A673 (cell line): ENCODE results near the gene MICAL3. TPM values are rescaled to one million over a fixed set of nuclear protein-coding genes. Genes with fewer than 3 reads are reported as not detected.

Experiments used
- BruUV-seq: library from RNA; stranded (reverse); fragments of 400-500 nt; replicated peaks from 2 replicates; lab custom pipeline; 2021; lab: Mats Ljungman, UMichigan
- CTCF ChIA-PET: fragments of 300-600 bp; sonication (Branson Sonifier 250); formaldehyde crosslinking; loops from one replicate; lab custom pipeline; 2022; ENCODE audit warnings: antibody characterized with exemption; lab: Charles Lee
- POLR2A ChIA-PET: fragments of 300-600 bp; sonication (Branson Sonifier 250); formaldehyde crosslinking; loops from one replicate; lab custom pipeline; 2022; ENCODE audit warnings: antibody characterized with exemption; ENCODE audit not compliant: low non-redundant PET; lab: Charles Lee
- DNase-seq: peaks from one replicate; pipeline ENCODE4 v3.0.0-alpha.2; 2015; ENCODE audit warnings: low spot score
- H3K27ac ChIP-seq: fragments of 200-600 bp; sonication (generic); 2 replicates; pipeline ENCODE4 v1.5.1; 2016; ENCODE audit warnings: mixed run types, low read depth, mild to moderate bottlenecking, mixed read lengths, antibody characterized with exemption, low read length; ENCODE audit not compliant: poor library complexity, severe bottlenecking
- H3K27me3 ChIP-seq: fragments of 200-600 bp; sonication (generic); replicated peaks from 2 replicates; pipeline ENCODE4 v1.6.1; 2017; ENCODE audit warnings: mixed run types, low read depth, mild to moderate bottlenecking, mixed read lengths, antibody characterized with exemption, low read length; ENCODE audit not compliant: insufficient read depth, poor library complexity
- H3K36me3 ChIP-seq: fragments of 200-600 bp; sonication (generic); 2 replicates; pipeline ENCODE4 v1.6.1; 2016; ENCODE audit warnings: mixed run types, mild to moderate bottlenecking, mixed read lengths, antibody characterized with exemption, low read length; ENCODE audit not compliant: insufficient read depth, poor library complexity, severe bottlenecking
- H3K4me1 ChIP-seq: fragments of 200-600 bp; sonication (generic); 2 replicates; pipeline ENCODE4 v1.6.1; 2017; ENCODE audit warnings: mixed run types, mild to moderate bottlenecking, mixed read lengths, antibody characterized with exemption, low read length; ENCODE audit not compliant: insufficient read depth, poor library complexity, severe bottlenecking
- H3K4me3 ChIP-seq: fragments of 200-600 bp; sonication (generic); 2 replicates; pipeline ENCODE4 v1.5.1; 2016; ENCODE audit warnings: low read depth, mixed run types, mild to moderate bottlenecking, mixed read lengths, low read length; ENCODE audit not compliant: poor library complexity, severe bottlenecking
- H3K9me3 ChIP-seq: fragments of 200-600 bp; sonication (generic); 2 replicates; pipeline ENCODE4 v1.6.1; 2016; ENCODE audit warnings: mixed run types, low read depth, mild to moderate bottlenecking, mixed read lengths, antibody characterized with exemption, low read length; ENCODE audit not compliant: poor library complexity, severe bottlenecking
- EZH2 ChIP-seq: fragments of 200-600 bp; sonication (generic); IDR thresholded peaks from 2 replicates; pipeline ENCODE4 v1.6.1; 2017; ENCODE audit warnings: borderline replicate concordance, low read depth, mild to moderate bottlenecking, mixed read lengths, antibody characterized with exemption, low read length; ENCODE audit not compliant: poor library complexity, severe bottlenecking
- intact Hi-C: fragments of 100-400 bp; cut with micrococcal nuclease; formaldehyde crosslinking; loops from one replicate; pipeline ENCODE4 v1.10.0; 2022; ENCODE audit not compliant: unreplicated experiment
- total RNA-seq: library from RNA; stranded (reverse); gene quantifications from 2 replicates; pipeline ENCODE4 v1.2.3, GENCODE V29; 2021
- TF ChIP-seq, protein P1 (sequence below): fragments of 300-800, 200-600 bp; sonication (generic); conservative IDR thresholded peaks from 2 replicates; pipeline ENCODE4 v1.5.1; 2017; ENCODE audit warnings: low read depth, mild to moderate bottlenecking, antibody characterized with exemption, low read length, moderate library complexity, mixed read lengths

Gene MICAL3
- total RNA-seq, 1 experiment from 2014 or later = 63.6 TPM

DNA sequence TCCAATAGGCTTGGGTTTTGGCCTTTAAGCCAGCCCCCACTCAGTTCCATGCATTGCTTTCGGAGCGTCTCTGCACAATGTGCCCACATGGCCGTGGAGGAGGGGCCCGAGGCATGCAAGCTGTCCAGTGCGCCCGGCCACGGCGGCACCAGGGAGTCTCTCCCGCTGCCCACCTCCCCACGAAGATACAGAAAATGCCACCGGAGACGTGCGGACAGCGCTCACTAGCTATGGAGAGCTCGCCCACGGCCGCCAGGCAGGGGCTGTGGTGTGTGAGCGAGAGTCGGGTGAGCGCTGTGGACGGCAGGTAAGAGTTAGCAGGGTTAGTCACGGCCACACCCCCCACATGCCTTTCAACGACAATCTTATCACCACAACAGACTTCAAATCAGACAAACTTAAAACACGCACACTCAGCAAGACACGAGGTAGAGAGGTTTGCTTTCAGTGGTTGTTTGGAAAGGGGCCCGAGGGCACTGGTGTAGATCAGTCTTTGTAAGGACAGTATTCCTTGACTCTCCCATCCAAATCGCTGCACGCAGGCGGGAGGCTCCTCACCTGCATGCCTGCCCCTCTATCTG, 231.4 kb downstream of the MICAL3 start:
- Histone ChIP-seq H3K27me3 (no peaks in the 10 kb centered on the region), H3K4me1 (no peaks in the 10 kb centered on the region), H3K36me3 (no peaks in the 10 kb centered on the region), H3K9me3 (no peaks in the 10 kb centered on the region), H3K4me3 (no peak overlapping the region), H3K27ac (no peak overlapping the region)
- no peak for TF ChIP-seq EZH2
- no TSS peak for BruUV-seq
- ChIA-PET POLR2A (no interaction called here), CTCF (no interaction called here)
- DNase-seq = no peak
- intact Hi-C loops = no loop called here

DNA sequence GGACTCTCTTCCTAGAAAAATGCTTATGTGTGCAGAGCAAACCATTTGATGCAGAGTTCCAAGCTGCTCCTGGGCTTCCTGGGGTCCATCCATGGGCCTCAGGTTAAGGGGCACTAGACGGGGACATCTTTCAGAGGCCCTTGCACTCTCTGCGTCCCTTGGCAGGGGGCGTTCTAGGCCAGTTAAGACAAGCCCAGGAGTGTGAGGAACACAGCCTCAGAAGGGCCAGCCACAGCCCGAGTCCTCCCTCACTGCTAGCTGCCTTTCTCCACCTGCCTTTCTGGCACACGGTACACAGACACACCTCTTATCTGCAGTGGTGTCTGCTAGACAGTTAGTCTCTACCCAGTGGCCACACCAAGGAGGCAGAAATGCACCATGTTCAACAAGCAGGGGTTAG, 232.1 kb downstream of the MICAL3 start:
- DNase-seq = no peak
- TF ChIP-seq, protein P1, sequence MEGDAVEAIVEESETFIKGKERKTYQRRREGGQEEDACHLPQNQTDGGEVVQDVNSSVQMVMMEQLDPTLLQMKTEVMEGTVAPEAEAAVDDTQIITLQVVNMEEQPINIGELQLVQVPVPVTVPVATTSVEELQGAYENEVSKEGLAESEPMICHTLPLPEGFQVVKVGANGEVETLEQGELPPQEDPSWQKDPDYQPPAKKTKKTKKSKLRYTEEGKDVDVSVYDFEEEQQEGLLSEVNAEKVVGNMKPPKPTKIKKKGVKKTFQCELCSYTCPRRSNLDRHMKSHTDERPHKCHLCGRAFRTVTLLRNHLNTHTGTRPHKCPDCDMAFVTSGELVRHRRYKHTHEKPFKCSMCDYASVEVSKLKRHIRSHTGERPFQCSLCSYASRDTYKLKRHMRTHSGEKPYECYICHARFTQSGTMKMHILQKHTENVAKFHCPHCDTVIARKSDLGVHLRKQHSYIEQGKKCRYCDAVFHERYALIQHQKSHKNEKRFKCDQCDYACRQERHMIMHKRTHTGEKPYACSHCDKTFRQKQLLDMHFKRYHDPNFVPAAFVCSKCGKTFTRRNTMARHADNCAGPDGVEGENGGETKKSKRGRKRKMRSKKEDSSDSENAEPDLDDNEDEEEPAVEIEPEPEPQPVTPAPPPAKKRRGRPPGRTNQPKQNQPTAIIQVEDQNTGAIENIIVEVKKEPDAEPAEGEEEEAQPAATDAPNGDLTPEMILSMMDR = no peak
- no peak for TF ChIP-seq EZH2
- Histone ChIP-seq H3K27ac (no peak overlapping the region), H3K27me3 (no peaks in the 10 kb centered on the region), H3K4me3 (no peak overlapping the region), H3K9me3 (no peaks in the 10 kb centered on the region), H3K4me1 (no peaks in the 10 kb centered on the region), H3K36me3 (no peaks in the 10 kb centered on the region)
- ChIA-PET CTCF (no interaction called here), POLR2A (no interaction called here)
- intact Hi-C loops = no loop called here
- no TSS peak for BruUV-seq

DNA sequence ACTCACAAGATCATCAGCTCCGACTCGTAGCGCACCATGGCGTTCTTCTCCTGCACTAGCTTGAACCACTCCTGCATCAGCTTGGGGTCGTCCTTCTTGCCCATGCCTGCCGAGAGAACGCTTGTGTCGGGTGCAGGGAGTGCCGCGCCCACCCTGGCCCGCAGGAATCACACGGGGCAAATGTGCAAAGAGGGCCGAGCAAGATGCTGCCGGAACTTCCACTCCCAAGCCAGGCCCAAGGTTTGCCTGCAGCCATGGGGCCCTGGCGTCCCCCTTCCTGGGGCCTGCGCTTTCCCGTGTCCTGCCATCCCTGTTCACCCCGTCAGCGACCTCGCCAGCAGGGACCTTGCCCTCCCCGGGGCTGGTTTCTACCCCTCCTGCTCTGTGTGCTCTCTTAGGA, 233.2 kb downstream of the MICAL3 start:
- intact Hi-C loops = no loop called here
- TF ChIP-seq, protein P1 = no peak
- TF ChIP-seq EZH2 = no peak
- Histone ChIP-seq H3K4me1 (no peaks in the 10 kb centered on the region), H3K27ac (no peak overlapping the region), H3K4me3 (no peak overlapping the region), H3K36me3 (no peaks in the 10 kb centered on the region), H3K9me3 (no peaks in the 10 kb centered on the region), H3K27me3 (no peaks in the 10 kb centered on the region)
- DNase-seq = no peak
- ChIA-PET CTCF (no interaction called here), POLR2A (no interaction called here)
- BruUV-seq = no TSS peak
